T-helper 9 cell (primary cell): Measurements from ENCODE around the gene ZNF579.

Experiments used
- DNase-seq: peaks from one replicate; pipeline ENCODE4 v3.0.0-alpha.2; 2020

Gene ZNF579

GRCh38 chr19:55611983-55612645 is 31.5 kb upstream of the ZNF579 start:
- no peak for DNase-seq

- no peak for DNase-seq
Observed at GRCh38 chr19:55611300-55611982, 30.8 kb upstream of the ZNF579 start.

GRCh38 chr19:55609326-55609725 is 28.7 kb upstream of the ZNF579 start:
- DNase-seq = no peak

- DNase-seq = no peak
Observed at GRCh38 chr19:55606817-55607216, 26.2 kb upstream of the ZNF579 start.

- no peak for DNase-seq
Observed at GRCh38 chr19:55606471-55606787, 25.8 kb upstream of the ZNF579 start.

- peak; percentile 63 for DNase-seq
Observed at GRCh38 chr19:55605637-55606470, 25.2 kb upstream of the ZNF579 start, which contains the start of gene ZNF865. TSS of gene ZNF865 (plus strand) at chr19:55605647. CDS start at chr19:55613619, 7,972 bp downstream.

- peak; percentile 97 for DNase-seq
Observed at GRCh38 chr19:55605207-55605636, 24.6 kb upstream of the ZNF579 start.

GRCh38 chr19:55603581-55604292 is 23.1 kb upstream of the ZNF579 start:
- no peak for DNase-seq

GRCh38 chr19:55603115-55603514 is 22.5 kb upstream of the ZNF579 start:
- DNase-seq = no peak

GRCh38 chr19:55602104-55603001 is 21.7 kb upstream of the ZNF579 start:
- no peak for DNase-seq

- no peak for DNase-seq
Observed at GRCh38 chr19:55601084-55601483, 20.4 kb upstream of the ZNF579 start.

- no peak for DNase-seq
Observed at GRCh38 chr19:55600662-55601028, 20.0 kb upstream of the ZNF579 start.

- peak; percentile 68 for DNase-seq
Observed at GRCh38 chr19:55599842-55600661, 19.4 kb upstream of the ZNF579 start, which contains the start of gene ZNF524. TSS of gene ZNF524 (plus strand) at chr19:55600288. CDS start at chr19:55602113, 1,825 bp downstream.

- DNase-seq = peak; percentile 94
Observed at GRCh38 chr19:55599468-55599841, 18.8 kb upstream of the ZNF579 start, which contains the start of gene FIZ1. TSS of gene FIZ1 (minus strand) at chr19:55599517. CDS start at chr19:55597865, 1,652 bp downstream.

- peak; percentile 89 for DNase-seq
Observed at GRCh38 chr19:55598719-55599467, 18.2 kb upstream of the ZNF579 start.

- DNase-seq = no peak
Observed at GRCh38 chr19:55598034-55598433, 17.4 kb upstream of the ZNF579 start.

GRCh38 chr19:55597501-55597921 is 16.9 kb upstream of the ZNF579 start:
- no peak for DNase-seq

- no peak for DNase-seq
Observed at GRCh38 chr19:55596304-55596703, 15.7 kb upstream of the ZNF579 start.

GRCh38 chr19:55594996-55595545 is 14.4 kb upstream of the ZNF579 start:
- no peak for DNase-seq
